GM21619 (cell line): ENCODE measurements around the gene ASPN.

ENCODE experiments used
- ATAC-seq: cut with Tn5 transposase; IDR thresholded peaks from one replicate; pipeline ENCODE4 v1.9.1; 2021; ENCODE audit not compliant: unreplicated experiment

ASPN gene

GRCh38 chr9:92476962-92477361 is 5.3 kb downstream of the ASPN start:
- no peak for ATAC-seq

GRCh38 chr9:92474587-92474986 is 7.7 kb downstream of the ASPN start:
- ATAC-seq: no peak

DNA sequence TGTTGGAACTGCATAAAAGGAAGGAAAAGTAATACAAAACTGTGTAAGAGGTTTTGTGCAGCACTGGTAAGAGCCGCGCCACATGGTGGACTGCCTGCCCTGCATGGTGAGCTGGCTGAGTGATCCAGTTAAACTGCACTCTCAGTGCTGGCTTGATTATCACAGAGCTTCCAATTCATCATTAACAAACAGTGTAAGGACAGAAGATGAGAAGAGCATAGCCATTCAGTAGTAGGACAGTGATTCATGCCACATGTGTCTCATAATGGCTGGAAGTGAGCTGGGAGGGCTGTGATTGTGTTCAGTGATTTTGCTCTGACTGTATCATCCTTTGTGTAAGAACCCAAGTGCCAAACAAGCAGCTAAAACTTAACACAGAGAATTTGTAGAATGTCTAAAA is 14.1 kb downstream of the ASPN start:
- no peak for ATAC-seq

DNA sequence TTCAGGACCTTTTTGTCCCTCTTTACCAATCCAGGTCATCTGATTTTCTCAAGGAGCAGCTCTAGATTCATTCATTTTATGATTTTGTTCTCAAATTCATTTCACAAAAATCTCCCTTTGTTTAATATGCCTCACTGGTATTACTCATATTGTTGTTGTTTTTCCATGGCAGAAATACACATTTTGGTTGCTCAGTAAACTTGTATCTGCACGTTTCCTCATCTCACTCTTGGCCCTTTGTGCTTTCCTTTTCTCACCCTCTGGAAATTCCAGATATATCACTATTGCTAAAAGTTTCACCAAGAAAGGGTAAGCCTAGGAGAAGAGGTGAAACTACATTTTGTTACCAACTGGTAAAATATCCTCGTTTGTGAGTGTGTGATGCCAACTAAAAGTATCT is 14.8 kb downstream of the ASPN start:
- no peak for ATAC-seq

DNA sequence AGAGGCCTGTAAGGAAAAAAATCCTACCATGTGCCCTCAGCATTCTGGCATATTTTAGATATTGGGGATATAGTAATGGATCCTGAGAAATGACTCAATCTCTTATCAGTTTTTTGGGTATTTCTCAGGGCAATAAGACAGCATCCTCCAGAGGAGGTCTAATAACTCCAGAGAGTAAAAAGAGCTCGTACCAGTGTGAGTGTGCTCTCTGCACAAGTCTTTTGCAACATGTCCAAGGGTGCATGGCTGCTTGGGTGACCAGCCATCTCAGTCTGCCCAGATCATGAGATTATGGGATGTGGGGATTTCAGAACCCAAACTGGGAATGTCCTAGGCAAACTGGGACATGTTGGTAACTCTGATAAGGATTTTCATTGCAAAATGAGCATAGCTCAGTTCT is 15.3 kb downstream of the ASPN start:
- no peak for ATAC-seq

GRCh38 chr9:92463984-92464383 is 18.3 kb downstream of the ASPN start:
- ATAC-seq: no peak

GRCh38 chr9:92463387-92463786 is 18.9 kb downstream of the ASPN start:
- no peak for ATAC-seq

DNA sequence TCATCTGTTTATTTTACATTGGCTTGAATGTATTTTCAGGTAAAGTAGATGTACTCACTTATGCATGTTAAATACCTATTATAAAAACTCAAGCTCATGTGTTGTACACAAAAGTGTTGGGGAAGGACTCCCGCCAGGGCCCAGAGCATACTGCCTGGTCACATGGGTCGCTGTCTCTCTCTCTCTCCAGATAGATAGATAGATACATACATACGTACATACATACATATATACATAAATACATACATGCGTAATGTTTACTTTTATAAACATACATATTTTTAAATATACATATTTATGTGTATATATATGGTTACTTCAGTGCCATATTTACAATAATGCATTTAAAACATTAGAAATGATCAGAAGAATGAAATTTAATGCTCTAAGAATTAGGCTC is 24.7 kb downstream of the ASPN start:
- no peak for ATAC-seq

GRCh38 chr9:92455217-92455616 is 27.1 kb downstream of the ASPN start:
- ATAC-seq: no peak

DNA sequence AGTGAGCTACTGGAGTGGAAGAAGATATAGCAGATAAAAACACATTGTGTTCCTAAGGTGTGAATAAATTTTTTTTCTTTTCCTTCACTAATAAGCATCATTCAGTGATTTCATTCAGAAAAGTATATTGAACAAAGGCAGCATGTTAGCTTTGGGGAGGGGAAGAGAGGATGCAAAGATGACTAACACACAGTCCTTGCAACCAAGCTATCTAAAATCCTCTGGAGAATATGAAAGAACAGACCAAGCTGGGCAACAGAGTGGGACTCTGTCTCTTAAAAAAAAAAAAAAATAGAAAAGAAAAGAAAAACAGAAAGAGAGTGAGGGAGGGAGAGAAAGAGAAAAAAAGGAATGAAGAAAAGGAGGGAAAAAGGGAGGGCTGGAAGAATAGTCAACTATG is 35.8 kb downstream of the ASPN start:
- ATAC-seq: no peak

DNA sequence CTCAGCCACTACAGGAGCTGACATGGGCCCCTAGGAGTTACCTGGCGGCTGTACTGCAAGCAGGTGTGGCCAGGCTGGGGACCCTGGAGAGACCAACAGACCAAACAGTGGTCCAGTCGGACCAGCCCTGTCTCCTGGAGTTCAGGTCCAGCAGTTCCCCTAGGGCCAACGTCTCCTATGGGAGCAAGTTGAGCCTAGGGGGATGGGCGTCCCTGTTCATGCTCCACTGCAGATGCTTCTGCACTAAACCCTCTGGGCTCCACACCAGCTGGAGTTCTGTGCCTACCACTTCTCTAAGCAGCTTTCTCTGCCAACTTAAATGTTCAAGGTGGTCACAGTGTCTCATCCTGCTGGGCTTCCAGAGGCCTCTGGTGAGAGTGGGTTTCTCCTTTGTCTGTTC is 37.5 kb downstream of the ASPN start:
- no peak for ATAC-seq

GRCh38 chr9:92440751-92441046 is 41.6 kb downstream of the ASPN start:
- ATAC-seq: peak; percentile 64

DNA sequence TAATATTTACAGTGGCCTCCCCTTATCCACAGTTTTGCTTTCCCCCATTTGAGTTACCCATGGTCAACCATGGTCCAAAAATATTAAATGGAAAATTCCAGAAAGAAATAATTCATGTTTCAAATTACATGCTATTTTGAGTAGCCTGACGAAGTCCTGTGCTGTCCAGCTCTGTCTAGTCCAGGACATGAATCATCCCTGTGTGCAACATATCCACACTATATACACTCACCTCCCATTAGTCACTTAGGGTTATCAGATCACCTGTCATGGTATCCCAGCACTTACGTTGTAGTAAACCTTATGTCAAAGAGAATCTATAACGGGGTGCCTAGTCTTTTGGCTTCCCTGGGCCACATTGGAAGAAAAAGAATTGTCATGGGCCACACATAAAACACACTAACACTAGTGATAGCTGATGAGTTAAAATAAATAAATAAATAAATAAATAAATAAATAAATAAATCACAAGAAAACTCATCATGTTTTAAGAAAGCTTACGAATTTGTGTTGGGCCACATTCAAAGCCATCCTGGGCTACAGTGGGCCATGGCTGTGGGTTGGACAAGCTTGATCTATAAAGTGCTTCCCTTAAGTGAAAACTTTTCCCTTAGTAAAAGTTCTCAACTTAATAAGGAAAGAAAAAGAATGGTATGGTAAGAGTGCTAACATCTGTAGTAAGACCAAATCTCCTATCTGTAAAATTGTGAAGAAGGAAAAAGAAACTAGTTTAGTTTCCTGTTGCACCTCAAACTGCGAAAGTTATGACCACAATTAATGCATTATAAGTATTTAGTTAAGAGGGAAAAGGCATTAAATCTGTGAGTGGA is 42.2 kb downstream of the ASPN start:
- ATAC-seq: no peak

GRCh38 chr9:92438900-92439526 is 43.3 kb downstream of the ASPN start:
- no peak for ATAC-seq

GRCh38 chr9:92435263-92435662 is 47.0 kb downstream of the ASPN start:
- ATAC-seq: no peak

- no peak for ATAC-seq
Measured at GRCh38 chr9:92432972-92433548, 49.2 kb downstream of the ASPN start.

DNA sequence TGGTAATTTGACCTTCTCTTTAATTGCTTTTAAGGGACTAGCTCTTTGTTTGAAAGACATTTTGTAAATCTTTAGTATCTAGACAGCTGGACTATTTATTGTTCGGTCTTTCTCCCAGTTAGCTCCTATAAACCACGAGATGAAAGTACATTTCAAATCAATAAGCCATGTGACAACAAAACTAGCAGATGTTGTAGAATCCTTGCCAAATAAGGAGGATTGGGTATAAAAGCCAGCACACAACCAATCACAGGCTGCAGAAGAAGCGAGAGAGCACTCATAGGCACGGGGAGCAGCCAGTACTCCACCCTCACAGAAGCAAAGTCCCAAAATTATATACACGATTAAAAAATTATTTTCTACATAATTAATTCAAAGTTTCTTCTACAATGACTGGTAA is 50.0 kb downstream of the ASPN start:
- no peak for ATAC-seq

- ATAC-seq: no peak
Measured at GRCh38 chr9:92429836-92430235, 52.5 kb downstream of the ASPN start.

GRCh38 chr9:92426501-92427145 is 55.7 kb downstream of the ASPN start:
- no peak for ATAC-seq

DNA sequence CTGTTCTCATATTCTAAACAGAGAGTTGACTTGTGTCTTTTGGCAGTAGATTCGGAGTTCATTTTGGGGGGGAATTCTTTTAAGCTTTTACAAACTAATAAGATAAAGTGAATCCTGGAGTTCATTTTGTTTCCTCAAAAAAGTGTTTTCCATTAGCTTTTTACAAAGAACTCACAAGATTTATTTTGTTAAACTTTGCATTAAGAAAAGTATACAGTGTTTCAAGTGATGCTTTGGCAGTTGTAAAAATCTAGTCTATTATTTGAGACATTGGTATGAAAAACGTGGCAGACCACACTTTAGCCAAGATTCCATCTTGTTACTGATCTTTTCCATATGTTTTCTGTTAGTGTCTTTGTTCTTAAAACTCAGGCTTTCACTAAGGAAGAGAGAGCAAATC is 56.8 kb downstream of the ASPN start:
- no peak for ATAC-seq

GRCh38 chr9:92424340-92424739 is 58.0 kb downstream of the ASPN start, which contains the start of gene OMD:
Gene OMD (minus strand): TSS chr9:92424471. CDS start chr9:92417558, 6,913 bp downstream.
- no peak for ATAC-seq

GRCh38 chr9:92423612-92424011 is 58.7 kb downstream of the ASPN start:
- no peak for ATAC-seq
